ENCODE data around the gene HBS1L.

Gene HBS1L

GRCh38 chr6:134949927-134950326, 104.7 kb downstream of the HBS1L start, which contains the start of gene ALDH8A1:
ALDH8A1 (minus strand) TSS chr6:134950101; CDS start chr6:134950053, 48 bp downstream.
- DNase-seq = no peak
- Mint-ChIP-seq H3K4me1 (no peaks in the 10 kb centered on the region), H3K36me3 (ENCODE audit: low read depth) (no peaks in the 10 kb centered on the region), H3K27me3 (no peaks in the 10 kb centered on the region), H3K4me3 (no peak within 1 kb of the TSS), H3K27ac (no peak within 1 kb of the TSS), H3K9me3 (no peaks in the 10 kb centered on the region)
- ATAC-seq = no peak

GRCh38 chr6:134948691-134949090, 105.9 kb downstream of the HBS1L start:
- Mint-ChIP-seq H3K9me3 (no peaks in the 10 kb centered on the region), H3K27ac (no peak overlapping the region), H3K36me3 (ENCODE audit: low read depth) (no peaks in the 10 kb centered on the region), H3K27me3 (no peaks in the 10 kb centered on the region), H3K4me3 (no peak overlapping the region), H3K4me1 (no peaks in the 10 kb centered on the region)
- ATAC-seq = no peak
- DNase-seq = no peak

- H3K27ac Mint-ChIP-seq = no peak overlapping the region
- DNase-seq = no peak
- no peak for ATAC-seq
Observed at GRCh38 chr6:134948142-134948541, 106.5 kb downstream of the HBS1L start.

GRCh38 chr6:134945045-134945444, 109.6 kb downstream of the HBS1L start:
- ATAC-seq (no peak), DNase-seq (no peak)
- no peaks in the 10 kb centered on the region for H3K9me3 Mint-ChIP-seq
- H3K27me3 Mint-ChIP-seq = no peaks in the 10 kb centered on the region
- H3K27ac Mint-ChIP-seq = no peak overlapping the region
- H3K4me3 Mint-ChIP-seq = no peak overlapping the region
- H3K36me3 Mint-ChIP-seq (ENCODE audit: low read depth) = no peaks in the 10 kb centered on the region
- no peaks in the 10 kb centered on the region for H3K4me1 Mint-ChIP-seq

More at GRCh38 chr6:134948142-134948541, 106.5 kb downstream of the HBS1L start:
- no peaks in the 10 kb centered on the region for H3K27me3 Mint-ChIP-seq
- no peaks in the 10 kb centered on the region for H3K36me3 Mint-ChIP-seq (ENCODE audit: low read depth)
- no peaks in the 10 kb centered on the region for H3K4me1 Mint-ChIP-seq
- H3K9me3 Mint-ChIP-seq = no peaks in the 10 kb centered on the region
- H3K4me3 Mint-ChIP-seq = no peak overlapping the region

GRCh38 chr6:134943522-134944111, 111.0 kb downstream of the HBS1L start:
- no peak overlapping the region for H3K4me3 Mint-ChIP-seq
- peaks cover 12% of the 10 kb centered on the region for H3K4me1 Mint-ChIP-seq
- no peak overlapping the region for H3K27ac Mint-ChIP-seq
- DNase-seq (no peak), ATAC-seq (no peak)
- no peaks in the 10 kb centered on the region for H3K27me3 Mint-ChIP-seq
- no peaks in the 10 kb centered on the region for H3K36me3 Mint-ChIP-seq (ENCODE audit: low read depth)
- H3K9me3 Mint-ChIP-seq = no peaks in the 10 kb centered on the region

- Mint-ChIP-seq H3K27ac (no peak overlapping the region), H3K9me3 (no peaks in the 10 kb centered on the region), H3K27me3 (no peaks in the 10 kb centered on the region), H3K36me3 (ENCODE audit: low read depth) (no peaks in the 10 kb centered on the region), H3K4me3 (peak overlapping the region; percentile 29), H3K4me1 (peaks cover 32% of the 10 kb centered on the region)
- ATAC-seq (peak; percentile 99), DNase-seq (peak; percentile 77)
Observed at GRCh38 chr6:134938896-134939295, 115.7 kb downstream of the HBS1L start.

GRCh38 chr6:134937426-134937825, 117.2 kb downstream of the HBS1L start:
- H3K27me3 Mint-ChIP-seq = no peaks in the 10 kb centered on the region
- peaks cover 32% of the 10 kb centered on the region for H3K4me1 Mint-ChIP-seq
- ATAC-seq = no peak
- no peaks in the 10 kb centered on the region for H3K36me3 Mint-ChIP-seq (ENCODE audit: low read depth)
- DNase-seq = no peak
- H3K27ac Mint-ChIP-seq = no peak overlapping the region
- no peaks in the 10 kb centered on the region for H3K9me3 Mint-ChIP-seq
- H3K4me3 Mint-ChIP-seq = no peak overlapping the region

GRCh38 chr6:134936931-134937330, 117.7 kb downstream of the HBS1L start:
- Mint-ChIP-seq H3K9me3 (no peaks in the 10 kb centered on the region), H3K4me3 (no peak overlapping the region), H3K27ac (no peak overlapping the region), H3K36me3 (ENCODE audit: low read depth) (no peaks in the 10 kb centered on the region), H3K4me1 (peaks cover 32% of the 10 kb centered on the region), H3K27me3 (no peaks in the 10 kb centered on the region)
- DNase-seq = no peak
- no peak for ATAC-seq

- no peak for ATAC-seq
- Mint-ChIP-seq H3K27me3 (no peaks in the 10 kb centered on the region), H3K27ac (peak overlapping the region; percentile 33)
Observed at GRCh38 chr6:134936476-134936875, 118.1 kb downstream of the HBS1L start.

GRCh38 chr6:134934793-134935485, 119.7 kb downstream of the HBS1L start:
- H3K27ac Mint-ChIP-seq = no peak overlapping the region
- H3K9me3 Mint-ChIP-seq = no peaks in the 10 kb centered on the region
- no peak overlapping the region for H3K4me3 Mint-ChIP-seq
- no peak for DNase-seq
- H3K27me3 Mint-ChIP-seq = no peaks in the 10 kb centered on the region
- no peaks in the 10 kb centered on the region for H3K36me3 Mint-ChIP-seq (ENCODE audit: low read depth)
- no peak for ATAC-seq
- peaks cover 32% of the 10 kb centered on the region for H3K4me1 Mint-ChIP-seq

More at GRCh38 chr6:134936476-134936875, 118.1 kb downstream of the HBS1L start:
- DNase-seq = no peak
- Mint-ChIP-seq H3K4me1 (peaks cover 32% of the 10 kb centered on the region), H3K4me3 (no peak overlapping the region), H3K9me3 (no peaks in the 10 kb centered on the region), H3K36me3 (ENCODE audit: low read depth) (no peaks in the 10 kb centered on the region)

- no peak for DNase-seq
- Mint-ChIP-seq H3K27me3 (no peaks in the 10 kb centered on the region), H3K4me1 (peaks cover 14% of the 10 kb centered on the region), H3K4me3 (no peak overlapping the region), H3K36me3 (ENCODE audit: low read depth) (no peaks in the 10 kb centered on the region), H3K9me3 (no peaks in the 10 kb centered on the region), H3K27ac (no peak overlapping the region)
- ATAC-seq = no peak
Observed at GRCh38 chr6:134932535-134933470, 121.8 kb downstream of the HBS1L start.

GRCh38 chr6:134932098-134932497, 122.5 kb downstream of the HBS1L start:
- Mint-ChIP-seq H3K9me3 (no peaks in the 10 kb centered on the region), H3K27ac (no peak overlapping the region), H3K36me3 (ENCODE audit: low read depth) (no peaks in the 10 kb centered on the region), H3K27me3 (no peaks in the 10 kb centered on the region), H3K4me3 (no peak overlapping the region), H3K4me1 (peaks cover 9% of the 10 kb centered on the region)
- DNase-seq (no peak), ATAC-seq (no peak)

- H3K27me3 Mint-ChIP-seq = no peaks in the 10 kb centered on the region
- ATAC-seq (no peak), DNase-seq (no peak)
- no peak overlapping the region for H3K4me3 Mint-ChIP-seq
- H3K9me3 Mint-ChIP-seq = no peaks in the 10 kb centered on the region
- no peak overlapping the region for H3K27ac Mint-ChIP-seq
- no peaks in the 10 kb centered on the region for H3K4me1 Mint-ChIP-seq
- no peaks in the 10 kb centered on the region for H3K36me3 Mint-ChIP-seq (ENCODE audit: low read depth)
Observed at GRCh38 chr6:134930463-134930862, 124.2 kb downstream of the HBS1L start.

GRCh38 chr6:134928151-134928900, 126.3 kb downstream of the HBS1L start:
- Mint-ChIP-seq H3K9me3 (no peaks in the 10 kb centered on the region), H3K36me3 (ENCODE audit: low read depth) (no peaks in the 10 kb centered on the region), H3K27me3 (no peaks in the 10 kb centered on the region), H3K4me1 (no peaks in the 10 kb centered on the region), H3K4me3 (no peak overlapping the region), H3K27ac (no peak overlapping the region)
- DNase-seq (no peak), ATAC-seq (no peak)

Data from activated naive CD8-positive, alpha-beta T cell treated with anti-CD3 and anti-CD28 coated beads, Interleukin-2, amount 50 U/mL, for 24 hours (primary cell).